HCT116 (cell line): ENCODE results near the gene DPYSL5.

Experiments
- JUND ChIP-seq: IDR thresholded peaks from 2 replicates; pipeline ENCODE4 v1.6.1; 2012
- TF ChIP-seq, protein P1 (sequence below): IDR thresholded peaks from 2 replicates; pipeline ENCODE4 v1.6.1; 2012; ENCODE audit warnings: low read depth
- TF ChIP-seq, protein P2 (sequence below), 3 experiments: fragments of 200-600 bp in 1 of 3; sonication (generic) in 1 of 3; IDR thresholded peaks in 2 of 3; conservative IDR thresholded peaks in 1 of 3; 2 replicates each; pipeline ENCODE4 v1.5.1; 2012 to 2017; ENCODE audit warnings: low read depth in 2 of 3, low read length in 2 of 3, antibody characterized with exemption in 1 of 3, borderline replicate concordance in 1 of 3, control low read depth in 1 of 3, mild to moderate bottlenecking in 1 of 3, mixed read lengths in 1 of 3, mixed run types in 1 of 3, moderate library complexity in 1 of 3; ENCODE audit not compliant: insufficient read depth in 1 of 3

GRCh38 chr2:26816893-26817292, 31.0 kb upstream of the DPYSL5 start:
- TF ChIP-seq JUND: no peak
- TF ChIP-seq, protein P1, sequence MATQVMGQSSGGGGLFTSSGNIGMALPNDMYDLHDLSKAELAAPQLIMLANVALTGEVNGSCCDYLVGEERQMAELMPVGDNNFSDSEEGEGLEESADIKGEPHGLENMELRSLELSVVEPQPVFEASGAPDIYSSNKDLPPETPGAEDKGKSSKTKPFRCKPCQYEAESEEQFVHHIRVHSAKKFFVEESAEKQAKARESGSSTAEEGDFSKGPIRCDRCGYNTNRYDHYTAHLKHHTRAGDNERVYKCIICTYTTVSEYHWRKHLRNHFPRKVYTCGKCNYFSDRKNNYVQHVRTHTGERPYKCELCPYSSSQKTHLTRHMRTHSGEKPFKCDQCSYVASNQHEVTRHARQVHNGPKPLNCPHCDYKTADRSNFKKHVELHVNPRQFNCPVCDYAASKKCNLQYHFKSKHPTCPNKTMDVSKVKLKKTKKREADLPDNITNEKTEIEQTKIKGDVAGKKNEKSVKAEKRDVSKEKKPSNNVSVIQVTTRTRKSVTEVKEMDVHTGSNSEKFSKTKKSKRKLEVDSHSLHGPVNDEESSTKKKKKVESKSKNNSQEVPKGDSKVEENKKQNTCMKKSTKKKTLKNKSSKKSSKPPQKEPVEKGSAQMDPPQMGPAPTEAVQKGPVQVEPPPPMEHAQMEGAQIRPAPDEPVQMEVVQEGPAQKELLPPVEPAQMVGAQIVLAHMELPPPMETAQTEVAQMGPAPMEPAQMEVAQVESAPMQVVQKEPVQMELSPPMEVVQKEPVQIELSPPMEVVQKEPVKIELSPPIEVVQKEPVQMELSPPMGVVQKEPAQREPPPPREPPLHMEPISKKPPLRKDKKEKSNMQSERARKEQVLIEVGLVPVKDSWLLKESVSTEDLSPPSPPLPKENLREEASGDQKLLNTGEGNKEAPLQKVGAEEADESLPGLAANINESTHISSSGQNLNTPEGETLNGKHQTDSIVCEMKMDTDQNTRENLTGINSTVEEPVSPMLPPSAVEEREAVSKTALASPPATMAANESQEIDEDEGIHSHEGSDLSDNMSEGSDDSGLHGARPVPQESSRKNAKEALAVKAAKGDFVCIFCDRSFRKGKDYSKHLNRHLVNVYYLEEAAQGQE: no peak
- TF ChIP-seq, protein P2, sequence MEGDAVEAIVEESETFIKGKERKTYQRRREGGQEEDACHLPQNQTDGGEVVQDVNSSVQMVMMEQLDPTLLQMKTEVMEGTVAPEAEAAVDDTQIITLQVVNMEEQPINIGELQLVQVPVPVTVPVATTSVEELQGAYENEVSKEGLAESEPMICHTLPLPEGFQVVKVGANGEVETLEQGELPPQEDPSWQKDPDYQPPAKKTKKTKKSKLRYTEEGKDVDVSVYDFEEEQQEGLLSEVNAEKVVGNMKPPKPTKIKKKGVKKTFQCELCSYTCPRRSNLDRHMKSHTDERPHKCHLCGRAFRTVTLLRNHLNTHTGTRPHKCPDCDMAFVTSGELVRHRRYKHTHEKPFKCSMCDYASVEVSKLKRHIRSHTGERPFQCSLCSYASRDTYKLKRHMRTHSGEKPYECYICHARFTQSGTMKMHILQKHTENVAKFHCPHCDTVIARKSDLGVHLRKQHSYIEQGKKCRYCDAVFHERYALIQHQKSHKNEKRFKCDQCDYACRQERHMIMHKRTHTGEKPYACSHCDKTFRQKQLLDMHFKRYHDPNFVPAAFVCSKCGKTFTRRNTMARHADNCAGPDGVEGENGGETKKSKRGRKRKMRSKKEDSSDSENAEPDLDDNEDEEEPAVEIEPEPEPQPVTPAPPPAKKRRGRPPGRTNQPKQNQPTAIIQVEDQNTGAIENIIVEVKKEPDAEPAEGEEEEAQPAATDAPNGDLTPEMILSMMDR (IDR thresholded peaks at IDR 0.05 in 2 of 3, conservative IDR thresholded peaks at IDR 0.05 in 1 of 3; ENCODE audit: borderline replicate concordance in 1 of 3, insufficient read depth in 1 of 3, low read depth in 2 of 3, low read length in 2 of 3): no peak
